ENCODE measurements around the gene ATP2B3. TPM values are rescaled to one million over a fixed set of nuclear protein-coding genes. Genes with fewer than 3 reads are reported as not detected.

Gene ATP2B3
- total and polyA plus RNA-seq, 2 of the 4 experiments (the other 2 are of a cell fraction): under 0.01 to 0.03 TPM

- Histone ChIP-seq H4K91ac (ENCODE audit: insufficient read depth, low read depth, low read length) (no peak overlapping the region), H3K9me1 (ENCODE audit: insufficient read depth, low read length) (no peaks in the 10 kb centered on the region), H3K36me3 (ENCODE audit: control insufficient read depth, insufficient read depth, low read length) (no peaks in the 10 kb centered on the region), H2AFZ (replicated peaks; ENCODE audit: low read length, poor library complexity) (no peak overlapping the region), H3K56ac (ENCODE audit: extremely low read depth, insufficient read depth, low read length) (no peak overlapping the region), H4K20me1 (ENCODE audit: insufficient read depth, low read length) (no peaks in the 10 kb centered on the region), H2BK20ac (ENCODE audit: low read depth, low read length) (no peak overlapping the region), H3K14ac (replicated peaks; ENCODE audit: low read depth, low read length) (no peak overlapping the region), H4K5ac (ENCODE audit: low read depth, low read length) (no peak overlapping the region), H3K9me3 (ENCODE audit: control insufficient read depth, insufficient read depth, low read length) (peaks cover 5% of the 10 kb centered on the region; the same call in 1 of the 2 replicates), H3K18ac (ENCODE audit: low read depth, low read length) (no peak overlapping the region), H4K8ac (ENCODE audit: low read depth in 2 of 2, low read length in 2 of 2) (no peak overlapping the region), H3K4ac (ENCODE audit: low read depth, low read length) (no peak overlapping the region), H2BK15ac (ENCODE audit: low read depth, low read length) (no peak overlapping the region), H2AK5ac (ENCODE audit: low read depth, low read length) (no peak overlapping the region), H2BK120ac (ENCODE audit: low read depth, low read length) (no peak overlapping the region), H3K79me1 (ENCODE audit: low read depth in 1 of 2, low read length in 2 of 2) (no peaks in the 10 kb centered on the region), H3K4me2 (ENCODE audit: low read depth, low read length) (no peak overlapping the region), H3K4me1 (ENCODE audit: control insufficient read depth, insufficient read depth, low read length) (no peaks in the 10 kb centered on the region), H3K4me3 (ENCODE audit: insufficient read depth, low read depth, low read length) (no peak overlapping the region), H3K23ac (ENCODE audit: low read depth, low read length) (no peak overlapping the region), H3K27ac (ENCODE audit: insufficient read depth, low read length) (no peak overlapping the region), H3K9ac (ENCODE audit: low read depth, low read length) (no peak overlapping the region), H2BK5ac (ENCODE audit: low read depth, low read length, poor library complexity, severe bottlenecking) (no peak overlapping the region), H3K27me3 (ENCODE audit: control insufficient read depth, insufficient read depth, low read length) (peaks cover 10% of the 10 kb centered on the region; the same call in 1 of the 2 replicates), H2AK9ac (replicated peaks; ENCODE audit: low read depth, low read length, poor library complexity) (no peak overlapping the region)
- BruUV-seq (replicated peaks): no TSS peak
- ChIA-PET CTCF (no interaction called here), POLR2A (ENCODE audit: unreplicated experiment) (no interaction called here)
- in situ Hi-C loops (cut with MboI; ENCODE audit: low sequenced_read_pairs): no loop called here
- dilution Hi-C loops (cut with HindIII; ENCODE audit: low sequenced_read_pairs, unreplicated experiment): no loop called here
- intact Hi-C loops (cut with micrococcal nuclease): no loop called here
- 64% methylated on average over 12 of the region's 18 CpGs; no CpG with 5 or more reads in 1 of the 2 experiments for WGBS, 2 experiments (ENCODE audit: extremely low coverage in 2 of 2, insufficient read length in 1 of 2)
- no peak for TF ChIP-seq NFE2L2 (IDR thresholded peaks at IDR 0.05; ENCODE audit: low read depth, low read length)
- no peak for TF ChIP-seq SMC3 (IDR thresholded peaks at IDR 0.05; ENCODE audit: low read depth, low read length)
- TF ChIP-seq MAZ (IDR thresholded peaks at IDR 0.05; ENCODE audit: borderline replicate concordance, low read depth, low read length): no peak
- no peak for TF ChIP-seq RCOR1 (IDR thresholded peaks at IDR 0.05; ENCODE audit: insufficient replicate concordance, low read length)
- no peak for TF ChIP-seq CTCF (conservative IDR thresholded peaks at IDR 0.05; ENCODE audit: low read depth, low read length)
- no peak for TF ChIP-seq RAD21 (IDR thresholded peaks at IDR 0.05; ENCODE audit: low read length)
- TF ChIP-seq CHD1 (IDR thresholded peaks at IDR 0.05; ENCODE audit: low read depth, low read length): no peak
- TF ChIP-seq ELK1 (IDR thresholded peaks at IDR 0.05; ENCODE audit: borderline replicate concordance, low read depth, low read length): no peak
- TF ChIP-seq POLR2A (IDR thresholded peaks at IDR 0.05; ENCODE audit: low read depth, low read length): no peak
- no peak for TF ChIP-seq USF2 (IDR thresholded peaks at IDR 0.05; ENCODE audit: low read depth, low read length)
- TF ChIP-seq MAFK (IDR thresholded peaks at IDR 0.05; ENCODE audit: low read depth, low read length): no peak
- no peak for TF ChIP-seq MXI1 (IDR thresholded peaks at IDR 0.05; ENCODE audit: borderline replicate concordance, low read depth, low read length)
- no peak for TF ChIP-seq CEBPB (IDR thresholded peaks at IDR 0.05; ENCODE audit: low read depth, low read length)
- TF ChIP-seq BHLHE40 (IDR thresholded peaks at IDR 0.05; ENCODE audit: low read depth, low read length): no peak
- no peak for TF ChIP-seq FOS (IDR thresholded peaks at IDR 0.05; ENCODE audit: low read depth, low read length)
- TF ChIP-seq RFX5 (IDR thresholded peaks at IDR 0.05; ENCODE audit: low read depth, low read length): no peak
- ATAC-seq (ENCODE audit: low read depth): no peak
- no peak for DNase-seq
These were observed 60.9 kb downstream of the ATP2B3 start for GRCh38 chrX:153578200-153578835.
